ENCODE measurements around the gene KLHL11.

- no peak for TF ChIP-seq EZH2phosphoT487 (IDR thresholded peaks at IDR 0.05; ENCODE audit: borderline replicate concordance)
- no peak for TF ChIP-seq CTCF (conservative IDR thresholded peaks at IDR 0.05; ENCODE audit: low read length)
Measured at GRCh38 chr17:41864498-41864835, 756 bp downstream of the KLHL11 start.

Data from Loucy (cell line).